ENCODE data around the gene CAPZA1.

The CAPZA1 gene

GRCh38 chr1:112717263-112717873 lies 97.7 kb downstream of the CAPZA1 start:
- DNase-seq = no peak

DNA sequence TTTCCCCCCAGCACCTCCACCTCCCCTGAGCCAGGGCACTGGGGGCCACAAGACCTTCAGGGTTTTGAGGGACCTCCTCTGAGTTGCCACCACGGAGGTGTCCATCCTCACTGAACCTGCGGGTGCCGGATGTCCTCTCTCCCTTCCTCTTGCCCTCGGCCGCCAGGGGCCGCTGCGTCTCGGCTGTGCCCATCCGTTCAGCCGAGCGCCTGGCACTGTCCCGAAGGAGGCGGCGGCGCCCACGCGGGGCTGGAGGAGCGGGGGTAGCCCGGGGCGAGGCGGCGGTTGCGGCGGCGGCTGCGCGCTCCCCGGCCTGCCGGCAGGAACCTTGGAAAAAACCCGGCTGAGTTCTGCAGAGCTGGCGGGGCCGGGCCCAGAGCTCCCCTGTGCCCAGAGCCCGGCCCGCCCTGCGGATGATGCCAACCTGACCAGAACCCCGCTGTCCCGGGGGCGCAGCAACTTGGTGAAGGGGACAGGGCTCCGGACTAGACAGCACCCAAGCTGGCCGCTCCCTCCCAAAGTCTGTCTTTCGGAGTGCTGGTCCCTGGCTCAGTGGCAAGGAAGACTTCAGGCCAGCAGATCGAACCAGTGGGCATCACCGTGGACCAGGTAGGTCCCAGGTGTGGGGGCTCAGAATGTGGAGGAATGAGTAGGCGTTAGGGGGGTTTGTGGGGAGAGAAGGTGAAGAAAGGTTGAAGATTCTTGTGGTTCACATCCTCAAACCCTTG lies 99.2 kb downstream of the CAPZA1 start:
- peak; percentile 81 to 85 for DNase-seq

GRCh38 chr1:112719706-112720105 lies 100.1 kb downstream of the CAPZA1 start:
- no peak for DNase-seq

DNA sequence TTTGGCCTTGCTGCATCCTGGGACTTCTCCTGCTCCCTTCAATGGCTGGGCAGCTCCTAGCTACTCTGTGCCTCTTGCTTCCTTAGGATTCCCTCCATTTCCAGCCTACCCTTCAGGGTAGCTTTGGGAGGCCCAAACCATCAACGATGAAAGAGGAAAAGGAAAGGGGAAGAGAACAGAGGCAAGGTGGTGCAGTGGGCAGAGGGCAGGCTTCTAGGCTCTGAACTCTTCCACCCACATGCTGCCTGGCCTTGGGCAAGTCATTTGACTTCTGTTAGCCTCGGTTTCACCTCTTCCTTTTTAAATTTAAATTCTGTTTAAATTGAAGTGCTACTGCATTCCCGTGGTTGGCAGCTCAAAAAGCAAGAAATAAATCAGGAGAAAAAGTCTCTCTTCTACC lies 101.2 kb downstream of the CAPZA1 start:
- DNase-seq = no peak
